Urinary bladder (tissue), 4 donors: Measurements from ENCODE around the gene FOXL2. TPM values are rescaled to one million over a fixed set of nuclear protein-coding genes. Genes with fewer than 3 reads are reported as not detected.

ENCODE experiments used
- DNase-seq: peaks from one replicate; pipeline ENCODE4 v3.0.0-alpha.2; 2015; ENCODE audit errors: extremely low spot score
- H3K27ac ChIP-seq: one replicate; pipeline ENCODE4 v1.5.1; 2013; ENCODE audit warnings: low read depth, mild to moderate bottlenecking, moderate library complexity
- H3K36me3 ChIP-seq: one replicate; pipeline ENCODE4 v1.6.1; 2013; ENCODE audit warnings: mild to moderate bottlenecking, moderate library complexity; ENCODE audit not compliant: insufficient read depth
- H3K4me1 ChIP-seq: one replicate; pipeline ENCODE4 v1.6.1; 2013; ENCODE audit warnings: mild to moderate bottlenecking, moderate library complexity; ENCODE audit not compliant: insufficient read depth
- H3K4me3 ChIP-seq: one replicate; pipeline ENCODE4 v1.5.1; 2013; ENCODE audit warnings: low read depth, low read length
- WGBS: extraction: QIAGEN DNeasy Blood & Tissue Kit; methylation state at CpG from one replicate; pipeline ENCODE4 v1.1.7; 2013; 5-methylcytosine and 5-hydroxymethylcytosine counted together
- polyA plus RNA-seq: library from polyadenylated mRNA; stranded (reverse); fragments of 200-250 nt; gene quantifications from one replicate; pipeline ENCODE4 v1.2.3, GENCODE V29; 2013
- total RNA-seq: library from RNA; depleted of rRNA; stranded (reverse); fragments of >200 nt; gene quantifications from one replicate; pipeline ENCODE4 v1.2.3, GENCODE V29; 2014
- donor health status: healthy with polysubstance abuse.
- donor health status: healthy.

Gene FOXL2
- total and polyA plus RNA-seq, 2 donors: not detected

GRCh38 chr3:138942271-138942670, 4.7 kb downstream of the FOXL2 start:
- 62% methylated on average over 4 of the region's 4 CpGs for WGBS
- H3K4me3 ChIP-seq: no peak overlapping the region
- H3K27ac ChIP-seq: no peak overlapping the region
- no peak for DNase-seq
- no peaks in the 10 kb centered on the region for H3K4me1 ChIP-seq
- H3K36me3 ChIP-seq: no peaks in the 10 kb centered on the region

- DNase-seq: no peak
These were observed 5.6 kb downstream of the FOXL2 start for GRCh38 chr3:138941259-138941885.

GRCh38 chr3:138940446-138940845, 6.5 kb downstream of the FOXL2 start:
- DNase-seq: no peak
- Histone ChIP-seq H3K27ac (no peak overlapping the region), H3K36me3 (no peaks in the 10 kb centered on the region), H3K4me1 (no peaks in the 10 kb centered on the region), H3K4me3 (no peak overlapping the region)
- 64% methylated on average over 6 of the region's 6 CpGs for WGBS

More at GRCh38 chr3:138941259-138941885, 5.6 kb downstream of the FOXL2 start:
- no peak overlapping the region for H3K27ac ChIP-seq
- 52% methylated on average over 7 of the region's 7 CpGs for WGBS
- H3K36me3 ChIP-seq: no peaks in the 10 kb centered on the region
- H3K4me3 ChIP-seq: no peak overlapping the region
- H3K4me1 ChIP-seq: no peaks in the 10 kb centered on the region

GRCh38 chr3:138939561-138940241, 7.2 kb downstream of the FOXL2 start:
- no peak for DNase-seq

GRCh38 chr3:138938877-138939560, 7.9 kb downstream of the FOXL2 start:
- 4% methylated on average over 32 of the region's 32 CpGs for WGBS
- no peaks in the 10 kb centered on the region for H3K4me1 ChIP-seq
- H3K27ac ChIP-seq: no peak overlapping the region
- DNase-seq: no peak
- H3K4me3 ChIP-seq: no peak overlapping the region
- no peaks in the 10 kb centered on the region for H3K36me3 ChIP-seq

More at GRCh38 chr3:138939561-138940241, 7.2 kb downstream of the FOXL2 start:
- 4% methylated on average over 52 of the region's 52 CpGs for WGBS
- H3K27ac ChIP-seq: no peak overlapping the region
- H3K4me3 ChIP-seq: no peak overlapping the region
- no peaks in the 10 kb centered on the region for H3K4me1 ChIP-seq
- no peaks in the 10 kb centered on the region for H3K36me3 ChIP-seq

GRCh38 chr3:138938056-138938876, 8.7 kb downstream of the FOXL2 start:
- DNase-seq: no peak
- Histone ChIP-seq H3K36me3 (no peaks in the 10 kb centered on the region), H3K27ac (no peak overlapping the region), H3K4me3 (no peak overlapping the region), H3K4me1 (no peaks in the 10 kb centered on the region)
- 3% methylated on average over 48 of the region's 48 CpGs for WGBS

GRCh38 chr3:138937690-138938055, 9.3 kb downstream of the FOXL2 start:
- 4% methylated on average over 29 of the region's 29 CpGs for WGBS
- Histone ChIP-seq H3K27ac (no peak overlapping the region), H3K4me3 (no peak overlapping the region), H3K4me1 (no peaks in the 10 kb centered on the region), H3K36me3 (no peaks in the 10 kb centered on the region)
- DNase-seq: no peak

GRCh38 chr3:138936741-138937689, 9.9 kb downstream of the FOXL2 start:
- 6% methylated on average over 45 of the region's 45 CpGs for WGBS
- no peak for DNase-seq
- no peak overlapping the region for H3K4me3 ChIP-seq
- no peaks in the 10 kb centered on the region for H3K36me3 ChIP-seq
- no peak overlapping the region for H3K27ac ChIP-seq
- H3K4me1 ChIP-seq: no peaks in the 10 kb centered on the region

GRCh38 chr3:138935863-138936740, 10.8 kb downstream of the FOXL2 start:
- 4% methylated on average over 58 of the region's 58 CpGs for WGBS
- H3K27ac ChIP-seq: no peak overlapping the region
- DNase-seq: no peak
- no peak overlapping the region for H3K4me3 ChIP-seq
- no peaks in the 10 kb centered on the region for H3K36me3 ChIP-seq
- H3K4me1 ChIP-seq: no peaks in the 10 kb centered on the region

GRCh38 chr3:138935505-138935862, 11.5 kb downstream of the FOXL2 start:
- no peak overlapping the region for H3K27ac ChIP-seq
- no peak for DNase-seq
- H3K36me3 ChIP-seq: no peaks in the 10 kb centered on the region
- no peaks in the 10 kb centered on the region for H3K4me1 ChIP-seq
- no peak overlapping the region for H3K4me3 ChIP-seq
- WGBS: 75% methylated on average over 7 of the region's 7 CpGs

GRCh38 chr3:138933981-138934691, 12.8 kb downstream of the FOXL2 start:
- WGBS: 64% methylated on average over 3 of the region's 3 CpGs
- Histone ChIP-seq H3K4me3 (no peak overlapping the region), H3K36me3 (no peaks in the 10 kb centered on the region), H3K4me1 (no peaks in the 10 kb centered on the region), H3K27ac (no peak overlapping the region)
- DNase-seq: no peak
